Skeletal muscle tissue (tissue), 4 donors: ENCODE results near the gene ZC3HAV1. TPM values are rescaled to one million over a fixed set of nuclear protein-coding genes. Genes with fewer than 3 reads are reported as not detected.
"Not testable (repeated sequence)": the region's sequence is repeated elsewhere in the genome, so short reads cannot be mapped to it uniquely, and the experiment has no call there.

Source experiments
- H3K27ac ChIP-seq: one replicate; pipeline ENCODE4 v1.7.0; 2013; ENCODE audit warnings: mild to moderate bottlenecking, low read depth, low read length, inconsistent platforms
- H3K27me3 ChIP-seq, 3 donors: one replicate each; pipeline ENCODE4 v1.7.0; 2013; ENCODE audit warnings: low read length in 3 of 3; ENCODE audit not compliant: control insufficient read depth in 3 of 3, insufficient read depth in 3 of 3
- H3K36me3 ChIP-seq, 3 donors: one replicate each; pipeline ENCODE4 v1.7.0; 2013; ENCODE audit warnings: low read length in 3 of 3; ENCODE audit not compliant: control insufficient read depth in 3 of 3, insufficient read depth in 3 of 3
- H3K4me1 ChIP-seq, 3 donors: one replicate each; pipeline ENCODE4 v1.7.0; 2013; ENCODE audit warnings: low read length in 3 of 3, mild to moderate bottlenecking in 3 of 3; ENCODE audit not compliant: control insufficient read depth in 3 of 3, insufficient read depth in 3 of 3
- H3K4me3 ChIP-seq, 3 donors: one replicate each; pipeline ENCODE4 v1.7.0; 2013; ENCODE audit warnings: low read length in 3 of 3
- H3K9ac ChIP-seq, 3 donors: one replicate each; pipeline ENCODE4 v1.7.0; 2013; ENCODE audit warnings: low read length in 3 of 3, mild to moderate bottlenecking in 3 of 3, moderate library complexity in 2 of 3, low read depth in 1 of 3
- H3K9me3 ChIP-seq, 3 donors: one replicate each; pipeline ENCODE4 v1.7.0; 2013; ENCODE audit warnings: low read length in 3 of 3; ENCODE audit not compliant: control insufficient read depth in 3 of 3
- total RNA-seq: library from RNA; depleted of rRNA; stranded (reverse); fragments of >200 nt; gene quantifications from one replicate; pipeline ENCODE4 v1.2.3, GENCODE V29; 2014
- donor health status: Osteomylitis.

The ZC3HAV1 gene
- total RNA-seq, 1 donor from 2014 or later: 18.8 TPM

DNA sequence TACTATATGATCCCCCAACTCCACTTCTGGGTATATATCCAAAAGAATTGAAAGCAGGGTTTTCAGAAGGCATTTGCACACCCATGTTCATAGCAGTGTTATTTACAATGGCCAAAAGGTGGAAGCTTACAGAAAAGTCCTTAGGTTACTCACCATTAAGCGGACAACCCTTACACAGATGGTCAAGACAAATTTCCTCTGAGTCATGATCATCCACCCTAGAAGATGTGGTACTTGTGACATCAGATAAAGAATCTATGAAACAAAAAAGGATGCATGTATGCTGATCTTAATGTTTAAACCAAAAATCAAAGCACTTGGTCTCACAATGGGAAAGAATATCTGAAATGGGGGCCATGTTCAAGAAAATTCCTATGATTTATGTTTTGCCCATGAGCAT, 31.1 kb downstream of the ZC3HAV1 start:
- Histone ChIP-seq H3K9me3 (no peaks in the 10 kb centered on the region), H3K27me3 (no peaks in the 10 kb centered on the region), H3K9ac (no peak overlapping the region), H3K27ac (no peak overlapping the region), H3K4me3 (no peak overlapping the region), H3K36me3 (peaks cover 20 to 45% (median 39%) of the 10 kb centered on the region in 3 donors), H3K4me1 (peaks cover 0 to 6% (median 0%) of the 10 kb centered on the region in 3 donors)

DNA sequence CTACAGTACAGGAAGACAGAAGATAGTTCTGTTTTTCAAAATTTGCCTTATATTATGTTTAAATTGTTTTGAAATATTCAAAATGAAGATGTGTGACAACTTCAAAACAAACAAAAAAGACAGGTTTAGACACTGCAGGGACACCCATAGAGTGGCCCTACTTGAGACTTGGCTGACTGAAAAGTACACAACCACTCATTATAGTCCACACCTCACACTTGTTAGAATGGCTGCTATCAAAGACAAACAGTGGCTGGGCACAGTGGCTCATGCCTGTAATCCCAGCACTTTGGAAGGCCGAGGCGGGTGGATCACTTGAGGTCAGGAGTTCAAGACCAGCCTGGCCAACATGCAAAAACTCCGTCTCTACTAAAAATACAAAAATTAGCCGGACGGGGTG, 31.8 kb downstream of the ZC3HAV1 start:
- H3K36me3 ChIP-seq: peaks cover 17 to 47% (median 38%) of the 10 kb centered on the region in 3 donors
- not testable (repeated sequence) for H3K27me3 ChIP-seq, H3K9ac ChIP-seq, H3K27ac ChIP-seq, H3K4me3 ChIP-seq, H3K9me3 ChIP-seq, H3K4me1 ChIP-seq

- H3K9me3 ChIP-seq: no peaks in the 10 kb centered on the region
- no peak overlapping the region for H3K9ac ChIP-seq
- H3K27ac ChIP-seq: no peak overlapping the region
- H3K4me1 ChIP-seq: peaks cover 0 to 6% (median 0%) of the 10 kb centered on the region in 3 donors
- peaks cover 21 to 53% (median 42%) of the 10 kb centered on the region in 3 donors for H3K36me3 ChIP-seq
- no peaks in the 10 kb centered on the region for H3K27me3 ChIP-seq
- H3K4me3 ChIP-seq: no peak overlapping the region
Measured at GRCh38 chr7:139075871-139076686, 33.4 kb downstream of the ZC3HAV1 start.

DNA sequence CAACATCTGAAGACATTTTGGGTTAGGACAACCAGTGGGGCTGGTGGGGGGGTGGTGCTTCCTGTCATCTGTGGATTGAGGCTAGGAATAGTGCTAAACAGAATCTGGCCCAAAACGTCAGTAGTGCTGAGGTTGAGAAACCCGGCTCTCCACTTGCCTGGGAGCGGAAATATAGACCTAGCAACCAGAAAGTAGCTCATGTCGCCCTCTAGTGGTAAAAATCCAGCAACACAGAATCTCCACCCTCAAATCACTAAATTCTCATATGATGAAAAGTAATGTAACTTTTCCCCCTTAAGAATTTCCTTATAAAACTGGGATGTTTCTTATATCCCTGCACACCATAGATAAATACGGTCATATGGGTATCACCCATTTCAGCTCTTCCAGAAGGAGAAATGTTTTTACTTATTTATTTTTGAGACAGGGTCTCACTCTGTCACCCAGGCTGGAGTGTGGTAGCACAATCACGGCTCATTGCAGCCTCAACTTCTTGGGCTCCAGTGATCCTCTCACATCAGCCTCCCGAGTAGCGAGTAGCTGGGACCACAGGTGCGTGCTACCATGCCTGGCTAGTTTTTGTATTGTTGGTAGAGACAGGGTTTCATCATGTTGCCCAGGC, 34.4 kb downstream of the ZC3HAV1 start:
- no peaks in the 10 kb centered on the region for H3K27me3 ChIP-seq
- H3K4me3 ChIP-seq: peak overlapping the region in 1 of 3 donors; percentile 38
- H3K4me1 ChIP-seq: peaks cover 0 to 2% (median 0%) of the 10 kb centered on the region in 3 donors
- H3K9me3 ChIP-seq: no peaks in the 10 kb centered on the region
- peaks cover 20 to 49% (median 38%) of the 10 kb centered on the region in 3 donors for H3K36me3 ChIP-seq
- H3K27ac ChIP-seq: no peak overlapping the region
- H3K9ac ChIP-seq: peak overlapping the region in 1 of 3 donors; percentile 48

DNA sequence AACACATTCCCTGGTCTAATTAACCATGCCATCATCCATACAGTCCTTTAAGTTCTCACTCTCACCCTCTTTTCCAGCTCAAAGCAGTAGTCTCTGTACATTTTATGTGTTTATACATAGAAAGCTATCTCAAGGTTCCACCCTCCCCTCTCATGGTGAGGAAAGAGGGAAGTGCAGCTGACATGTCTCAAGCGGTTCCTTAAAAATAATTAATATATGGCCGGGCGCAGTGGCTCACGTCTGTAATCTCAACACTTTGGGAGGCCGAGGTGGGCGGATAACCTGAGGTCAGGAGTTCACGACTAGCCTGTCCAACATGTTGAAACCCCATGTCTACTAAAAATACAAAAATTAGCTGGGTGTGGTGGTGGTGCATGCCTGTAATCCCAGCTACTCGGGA, 36.7 kb downstream of the ZC3HAV1 start:
- no peak overlapping the region for H3K9ac ChIP-seq
- no peaks in the 10 kb centered on the region for H3K27me3 ChIP-seq
- H3K36me3 ChIP-seq: peaks cover 18 to 44% (median 30%) of the 10 kb centered on the region in 3 donors
- H3K27ac ChIP-seq: no peak overlapping the region
- H3K4me3 ChIP-seq: no peak overlapping the region
- H3K4me1 ChIP-seq: peaks cover 0 to 2% (median 0%) of the 10 kb centered on the region in 3 donors
- no peaks in the 10 kb centered on the region for H3K9me3 ChIP-seq

DNA sequence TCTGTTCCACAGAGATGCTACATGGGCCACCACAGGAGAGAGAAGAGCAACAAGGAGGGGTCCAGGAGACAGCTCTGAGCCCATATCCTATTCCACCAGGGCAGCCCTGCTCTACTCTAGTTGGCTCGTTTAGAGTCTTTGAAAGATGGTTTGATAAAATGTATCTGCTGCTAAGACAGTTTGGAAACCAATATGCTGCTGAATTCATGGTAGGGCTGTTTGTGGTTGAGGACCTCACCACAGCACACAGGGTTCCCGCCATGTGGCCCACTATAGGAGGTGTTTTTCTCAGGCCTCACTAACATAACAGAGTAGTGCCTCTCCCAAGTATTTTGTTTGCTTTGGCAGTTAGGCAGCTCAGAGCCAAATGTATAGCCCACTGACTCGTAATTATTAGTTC, 37.8 kb downstream of the ZC3HAV1 start:
- no peaks in the 10 kb centered on the region for H3K9me3 ChIP-seq
- no peak overlapping the region for H3K9ac ChIP-seq
- no peak overlapping the region for H3K4me3 ChIP-seq
- H3K36me3 ChIP-seq: peaks cover 13 to 41% (median 31%) of the 10 kb centered on the region in 3 donors
- H3K27ac ChIP-seq: no peak overlapping the region
- no peaks in the 10 kb centered on the region for H3K27me3 ChIP-seq
- H3K4me1 ChIP-seq: peaks cover 0 to 2% (median 0%) of the 10 kb centered on the region in 3 donors

DNA sequence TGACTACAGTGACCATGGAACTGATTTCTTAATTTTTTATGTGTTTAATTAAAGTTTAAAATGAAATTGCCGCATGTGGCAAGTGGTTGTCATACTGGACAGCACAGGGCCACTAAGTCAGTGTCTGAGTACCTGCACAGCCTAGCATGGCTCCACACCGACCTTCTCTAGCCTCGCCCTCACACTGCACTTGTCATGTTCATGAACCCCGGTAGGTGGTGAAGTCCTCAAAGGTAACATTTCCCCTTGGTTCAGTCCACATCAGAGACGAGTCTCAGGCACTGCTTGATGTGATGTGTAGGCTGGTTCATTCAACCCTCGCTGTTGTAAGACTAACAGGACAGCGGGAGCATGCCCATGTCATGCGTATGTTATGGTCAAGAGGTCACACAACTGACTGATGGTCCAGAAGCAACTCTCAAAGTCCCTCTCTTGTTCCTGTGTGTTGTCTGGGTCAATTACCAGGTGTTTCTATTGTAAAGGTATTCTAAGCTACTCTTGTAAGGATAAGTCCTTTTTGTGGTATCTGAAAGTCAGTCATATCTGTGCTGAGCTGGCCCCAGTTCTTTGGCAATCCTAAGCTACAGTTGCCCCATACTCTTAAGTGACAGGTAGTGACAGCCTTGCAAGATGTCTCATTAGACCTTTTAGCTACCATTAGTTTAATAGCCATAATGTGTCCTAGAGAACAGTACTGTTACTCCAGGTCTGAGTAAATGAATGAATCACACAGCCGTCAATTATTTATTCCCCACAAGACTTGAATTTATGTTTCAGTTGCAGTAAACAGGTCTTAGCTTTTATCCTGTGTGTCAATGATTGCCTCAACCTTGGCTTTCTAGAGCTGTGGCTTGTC, 40.7 kb downstream of the ZC3HAV1 start:
- no peak overlapping the region for H3K27ac ChIP-seq
- no peaks in the 10 kb centered on the region for H3K4me1 ChIP-seq
- H3K36me3 ChIP-seq: peaks cover 18 to 51% (median 46%) of the 10 kb centered on the region in 3 donors
- H3K27me3 ChIP-seq: no peaks in the 10 kb centered on the region
- H3K9me3 ChIP-seq: no peaks in the 10 kb centered on the region
- H3K9ac ChIP-seq: no peak overlapping the region
- H3K4me3 ChIP-seq: no peak overlapping the region

GRCh38 chr7:139066315-139066714, 43.2 kb downstream of the ZC3HAV1 start:
- no peak overlapping the region for H3K27ac ChIP-seq
- no peaks in the 10 kb centered on the region for H3K4me1 ChIP-seq
- H3K36me3 ChIP-seq: peaks cover 14 to 43% (median 41%) of the 10 kb centered on the region in 3 donors

GRCh38 chr7:139065323-139065722, 44.2 kb downstream of the ZC3HAV1 start:
- no peak overlapping the region for H3K4me3 ChIP-seq
- no peak overlapping the region for H3K27ac ChIP-seq
- H3K4me1 ChIP-seq: no peaks in the 10 kb centered on the region
- H3K36me3 ChIP-seq: peaks cover 14 to 47% (median 46%) of the 10 kb centered on the region in 3 donors
- H3K9ac ChIP-seq: no peak overlapping the region
- no peaks in the 10 kb centered on the region for H3K27me3 ChIP-seq
- H3K9me3 ChIP-seq: no peaks in the 10 kb centered on the region

More at GRCh38 chr7:139066315-139066714, 43.2 kb downstream of the ZC3HAV1 start:
- H3K9me3 ChIP-seq: no peaks in the 10 kb centered on the region
- no peak overlapping the region for H3K4me3 ChIP-seq
- no peaks in the 10 kb centered on the region for H3K27me3 ChIP-seq
- H3K9ac ChIP-seq: no peak overlapping the region
